RWPE1 (cell line): Measurements from ENCODE around the gene SLC9A9.
"Not testable (repeated sequence)": the region's sequence is repeated elsewhere in the genome, so short reads cannot be mapped to it uniquely, and the experiment has no call there.

ENCODE experiments used
- CTCF ChIA-PET: fragments of 350-600 bp; sonication (Branson Sonifier 250); formaldehyde crosslinking; extraction: SDS; loops from one replicate; lab custom pipeline; 2021; lab: Yijun Ruan, JAX
- POLR2A ChIA-PET: fragments of 400-600 bp; formaldehyde crosslinking; extraction: SDS; loops from one replicate; lab custom pipeline; 2020; ENCODE audit warnings: antibody characterized with exemption; ENCODE audit not compliant: low non-redundant PET; lab: Yijun Ruan, JAX
- DNase-seq: peaks from one replicate; pipeline ENCODE4 v3.0.0; 2012; ENCODE audit warnings: low spot score
- H3K27ac ChIP-seq: fragments of 450-650 bp; 2 replicates; pipeline ENCODE4 v1.5.1; 2017
- CTCF ChIP-seq: fragments of 450-650 bp; conservative IDR thresholded peaks from 2 replicates; pipeline ENCODE4 v1.5.1; 2017; ENCODE audit warnings: low read depth, mild to moderate bottlenecking

SLC9A9 gene

GRCh38 chr3:143529018-143529478 is 319.2 kb downstream of the SLC9A9 start:
- POLR2A ChIA-PET, result no interaction called here
- DNase-seq, result no peak
- CTCF ChIA-PET, result no interaction called here
- H3K27ac ChIP-seq, result no peak overlapping the region
- TF ChIP-seq CTCF, result no peak

- H3K27ac ChIP-seq, result no peak overlapping the region
- CTCF ChIA-PET, result no interaction called here
- POLR2A ChIA-PET, result no interaction called here
- no peak for DNase-seq
- TF ChIP-seq CTCF, result no peak
Measured at GRCh38 chr3:143526011-143526545, 322.2 kb downstream of the SLC9A9 start.

- no peak for DNase-seq
- POLR2A ChIA-PET, result no interaction called here
- CTCF ChIA-PET, result interaction anchor here (0.6 kb wide), 1 partner anchor 1019 kb away, joined by 4 read pairs; no protein-coding TSS in a partner anchor
- no peak for TF ChIP-seq CTCF
- no peak overlapping the region for H3K27ac ChIP-seq
Measured at GRCh38 chr3:143525408-143525807, 322.9 kb downstream of the SLC9A9 start.

GRCh38 chr3:143521803-143522202 is 326.5 kb downstream of the SLC9A9 start:
- POLR2A ChIA-PET, result no interaction called here
- no peak for TF ChIP-seq CTCF
- no peak for DNase-seq
- H3K27ac ChIP-seq, result no peak overlapping the region
- CTCF ChIA-PET, result no interaction called here

- H3K27ac ChIP-seq, DNase-seq, POLR2A ChIA-PET, CTCF ChIA-PET: not testable (repeated sequence)
Measured at GRCh38 chr3:143517131-143517530, 331.1 kb downstream of the SLC9A9 start.

GRCh38 chr3:143514874-143515273 is 333.4 kb downstream of the SLC9A9 start:
- no peak for TF ChIP-seq CTCF
- ChIA-PET CTCF (no interaction called here), POLR2A (no interaction called here)
- no peak for DNase-seq
- no peak overlapping the region for H3K27ac ChIP-seq

- POLR2A ChIA-PET, result no interaction called here
- CTCF ChIA-PET, result interaction anchor here (0.6 kb wide), 1 partner anchor 927 kb away, joined by 7 read pairs; no protein-coding TSS in a partner anchor
- H3K27ac ChIP-seq, result no peak overlapping the region
- no peak for TF ChIP-seq CTCF
- no peak for DNase-seq
Measured at GRCh38 chr3:143514109-143514508, 334.2 kb downstream of the SLC9A9 start.
